HCT116 (cell line): ENCODE results near the gene OPCML. TPM values are rescaled to one million over a fixed set of nuclear protein-coding genes. Genes with fewer than 3 reads are reported as not detected.

ENCODE experiments used
- ATAC-seq: fragments of 200-7000 bp; cut with Tn5 transposase; 2 replicates; pipeline ENCODE4 v1.9.1; 2020; ENCODE audit warnings: mild to moderate bottlenecking, moderate library complexity
- BruUV-seq: library from RNA; stranded (reverse); fragments of 400-500 nt; replicated peaks from 2 replicates; lab custom pipeline; 2021; lab: Mats Ljungman, UMichigan
- CTCF ChIA-PET: fragments of 300-600 bp; sonication (Branson Sonifier 250); formaldehyde crosslinking; loops from one replicate; lab custom pipeline; 2021; ENCODE audit warnings: antibody characterized with exemption; lab: Charles Lee
- POLR2A ChIA-PET: fragments of 300-600, 350-600 bp; sonication (Branson Sonifier 250); formaldehyde crosslinking; loops from one replicate; lab custom pipeline; 2021; ENCODE audit warnings: antibody characterized with exemption; lab: Charles Lee
- RAD21 ChIA-PET, 2 experiments: fragments of 300-600 bp; sonication (Branson Sonifier 250); formaldehyde crosslinking; loops; one replicate each; lab custom pipeline; 2023; ENCODE audit warnings: low total read pairs in 2 of 2; ENCODE audit not compliant: uncharacterized antibody in 2 of 2, unreplicated experiment in 2 of 2, low non-redundant PET in 1 of 2; lab: Charles Lee
- DNase-seq: peaks from one replicate; pipeline ENCODE4 v3.0.0-alpha.2; 2010; ENCODE audit warnings: low read depth, low spot score
- H2AFZ ChIP-seq: fragments of 200-600 bp; shearing (Covaris generic), sonication (generic); 2 replicates; pipeline ENCODE4 v1.6.1; 2017; ENCODE audit warnings: low read depth, mixed run types, mixed read lengths, antibody characterized with exemption, low read length; ENCODE audit not compliant: poor library complexity, severe bottlenecking
- H3K27ac ChIP-seq: 2 replicates; pipeline ENCODE4 v1.5.1; 2012; ENCODE audit warnings: low read depth, low read length
- H3K27me3 ChIP-seq: fragments of 200-600 bp; sonication (generic); 2 replicates; pipeline ENCODE4 v1.6.1; 2016; ENCODE audit warnings: mixed run types, low read length, mixed read lengths; ENCODE audit not compliant: insufficient read depth
- H3K36me3 ChIP-seq, 2 experiments: fragments of 200-500 bp in 1 of 2; fragments of 200-600 bp in 1 of 2; sonication (Bioruptor generic) in 1 of 2; sonication (generic) in 1 of 2; 2 replicates each; pipeline versions ENCODE4 v1.5.1 to v1.6.1; 2014 to 2016; ENCODE audit warnings: low read length in 2 of 2, inconsistent platforms in 1 of 2, mixed read lengths in 1 of 2, mixed run types in 1 of 2; ENCODE audit not compliant: insufficient read depth in 2 of 2, control insufficient read depth in 1 of 2
- H3K4me1 ChIP-seq, 2 experiments: fragments of 200-600 bp in 1 of 2; sonication (generic) in 1 of 2; 2 replicates each; pipeline versions ENCODE4 v1.5.1 to v1.6.1; 2012 to 2017; ENCODE audit warnings: low read length in 2 of 2, inconsistent platforms in 1 of 2, mild to moderate bottlenecking in 1 of 2, mixed read lengths in 1 of 2, mixed run types in 1 of 2, moderate library complexity in 1 of 2; ENCODE audit not compliant: insufficient read depth in 2 of 2, control insufficient read depth in 1 of 2
- H3K4me2 ChIP-seq: fragments of 200-600 bp; sonication (generic); 2 replicates; pipeline ENCODE4 v1.6.1; 2017; ENCODE audit warnings: mixed run types, low read length, mixed read lengths
- H3K4me3 ChIP-seq, 2 experiments: fragments of 200-600 bp in 1 of 2; sonication (generic) in 1 of 2; replicated peaks in 1 of 2; 2 replicates each; pipeline ENCODE4 v1.5.1; 2011 to 2016; ENCODE audit warnings: low read length in 2 of 2, control low read depth in 1 of 2, low read depth in 1 of 2, mild to moderate bottlenecking in 1 of 2, mixed read lengths in 1 of 2, mixed run types in 1 of 2
- H3K79me2 ChIP-seq: fragments of 200-600 bp; sonication (generic); 2 replicates; pipeline ENCODE4 v1.6.1; 2017; ENCODE audit warnings: mild to moderate bottlenecking, mixed run types, low read length, moderate library complexity, mixed read lengths; ENCODE audit not compliant: insufficient read depth
- H3K9ac ChIP-seq: fragments of 200-600 bp; sonication (generic); 2 replicates; pipeline ENCODE4 v1.6.1; 2016; ENCODE audit warnings: low read length, mixed read lengths
- H3K9me2 ChIP-seq: fragments of 200-600 bp; sonication (generic), shearing (Covaris generic); 2 replicates; pipeline ENCODE4 v1.6.1; 2017; ENCODE audit warnings: mixed run types, mild to moderate bottlenecking, moderate library complexity; ENCODE audit not compliant: insufficient read depth
- H3K9me3 ChIP-seq, 2 experiments: fragments of 200-500 bp in 1 of 2; fragments of 200-600 bp in 1 of 2; sonication (Bioruptor generic) in 1 of 2; sonication (generic) in 1 of 2; 2 replicates each; pipeline ENCODE4 v1.6.1; 2014 to 2017; ENCODE audit warnings: low read length in 2 of 2, mixed read lengths in 2 of 2, inconsistent platforms in 1 of 2, low read depth in 1 of 2, mild to moderate bottlenecking in 1 of 2, mixed run types in 1 of 2, moderate library complexity in 1 of 2; ENCODE audit not compliant: control insufficient read depth in 1 of 2, insufficient read depth in 1 of 2
- H4K20me1 ChIP-seq: fragments of 200-600 bp; sonication (generic), shearing (Covaris generic); 2 replicates; pipeline ENCODE4 v1.6.1; 2017; ENCODE audit warnings: mixed run types, mild to moderate bottlenecking, moderate library complexity; ENCODE audit not compliant: insufficient read depth
- CBX3 ChIP-seq: IDR thresholded peaks from 2 replicates; pipeline ENCODE4 v1.6.1; 2012; ENCODE audit warnings: low read depth
- CEBPB ChIP-seq: IDR thresholded peaks from 2 replicates; pipeline ENCODE4 v1.6.1; 2012; ENCODE audit warnings: low read depth
- ELF1 ChIP-seq: IDR thresholded peaks from 2 replicates; pipeline ENCODE4 v1.6.1; 2012; ENCODE audit warnings: low read depth, borderline replicate concordance
- EZH2phosphoT487 ChIP-seq: fragments of 200-600 bp; IDR thresholded peaks from 2 replicates; pipeline ENCODE4 v1.6.1; 2018; ENCODE audit warnings: antibody characterized with exemption, borderline replicate concordance
- FOSL1 ChIP-seq: IDR thresholded peaks from 2 replicates; pipeline ENCODE4 v1.6.1; 2012; ENCODE audit warnings: low read depth
- JUND ChIP-seq: IDR thresholded peaks from 2 replicates; pipeline ENCODE4 v1.6.1; 2012
- POLR2AphosphoS5 ChIP-seq: IDR thresholded peaks from 2 replicates; pipeline ENCODE4 v1.6.1; 2011; ENCODE audit warnings: mild to moderate bottlenecking, low read depth, low read length, moderate library complexity
- RAD21 ChIP-seq: IDR thresholded peaks from 2 replicates; pipeline ENCODE4 v1.6.1; 2012; ENCODE audit warnings: low read depth, mild to moderate bottlenecking
- SIN3A ChIP-seq: IDR thresholded peaks from 2 replicates; pipeline ENCODE4 v1.6.1; 2012; ENCODE audit warnings: low read depth
- SP1 ChIP-seq: IDR thresholded peaks from 2 replicates; pipeline ENCODE4 v1.6.1; 2012; ENCODE audit warnings: low read depth
- TCF7L2 ChIP-seq: IDR thresholded peaks from 2 replicates; pipeline ENCODE4 v1.7.0; 2011; ENCODE audit warnings: borderline replicate concordance, inconsistent platforms; ENCODE audit not compliant: insufficient read depth, insufficient read length; ENCODE audit errors: extremely low read depth
- YY1 ChIP-seq: IDR thresholded peaks from 2 replicates; pipeline ENCODE4 v1.6.1; 2011; ENCODE audit warnings: low read length, low read depth, moderate library complexity, mild to moderate bottlenecking; ENCODE audit not compliant: insufficient replicate concordance; ENCODE audit errors: extremely low read depth
- ZFX ChIP-seq: fragments of 450-650 bp; IDR thresholded peaks from 2 replicates; pipeline ENCODE4 v1.6.1; 2017
- ZNF274 ChIP-seq: fragments of 200-500 bp; sonication (Bioruptor generic); IDR thresholded peaks from 2 replicates; pipeline ENCODE4 v1.6.1; 2014; ENCODE audit warnings: mild to moderate bottlenecking, low read depth, low read length, inconsistent platforms
- intact Hi-C: fragments of 100-400 bp; cut with micrococcal nuclease; formaldehyde crosslinking; loops from 2 replicates; pipeline ENCODE4 v1.10.0; 2022
- total RNA-seq: library from RNA; stranded (reverse); gene quantifications from one replicate; pipeline ENCODE4 v1.2.1, GENCODE V29; 2021; ENCODE audit not compliant: unreplicated experiment
- TF ChIP-seq, protein P1 (sequence below): IDR thresholded peaks from 2 replicates; pipeline ENCODE4 v1.6.1; 2012
- TF ChIP-seq, protein P2 (sequence below): IDR thresholded peaks from 2 replicates; pipeline ENCODE4 v1.6.1; 2012; ENCODE audit warnings: low read depth
- TF ChIP-seq, protein P3 (sequence below), 3 experiments: fragments of 200-600 bp in 1 of 3; sonication (generic) in 1 of 3; IDR thresholded peaks in 2 of 3; conservative IDR thresholded peaks in 1 of 3; 2 replicates each; pipeline ENCODE4 v1.5.1; 2012 to 2017; ENCODE audit warnings: low read depth in 2 of 3, low read length in 2 of 3, antibody characterized with exemption in 1 of 3, borderline replicate concordance in 1 of 3, control low read depth in 1 of 3, mild to moderate bottlenecking in 1 of 3, mixed read lengths in 1 of 3, mixed run types in 1 of 3, moderate library complexity in 1 of 3; ENCODE audit not compliant: insufficient read depth in 1 of 3
- TF ChIP-seq, protein P4 (sequence below): IDR thresholded peaks from 2 replicates; pipeline ENCODE4 v1.6.1; 2012
- TF ChIP-seq, protein P5 (sequence below): IDR thresholded peaks from 2 replicates; pipeline ENCODE4 v1.6.1; 2011; ENCODE audit warnings: mild to moderate bottlenecking, low read length, moderate library complexity; ENCODE audit not compliant: insufficient replicate concordance; ENCODE audit errors: extremely low read depth

The OPCML gene
- total RNA-seq, 1 experiment from 2014 or later = not detected

DNA sequence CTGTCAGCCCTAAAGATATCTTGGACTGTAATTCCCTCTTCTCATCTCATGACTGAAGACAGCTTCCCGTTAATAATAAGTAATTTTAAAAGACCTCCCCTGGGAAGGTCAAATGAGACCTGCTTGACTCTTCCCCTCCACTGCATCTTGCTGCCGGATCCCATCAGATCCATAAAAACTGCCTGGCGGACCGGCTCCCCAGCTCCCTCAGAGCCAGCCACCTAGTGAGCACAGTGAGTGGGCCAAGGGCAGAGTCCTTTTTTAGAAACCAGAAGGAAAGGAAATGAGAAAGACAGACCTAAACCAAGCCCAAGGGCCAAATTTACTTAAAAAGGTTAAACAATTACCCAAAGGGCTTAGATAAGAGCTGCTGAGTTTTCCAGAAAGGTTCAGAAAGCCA is 595.3 kb downstream of the OPCML start:
- intact Hi-C loops = no loop called here
- no peaks in the 10 kb centered on the region for H3K79me2 ChIP-seq
- peaks cover 5 to 18% of the 10 kb centered on the region in 2 experiments; a peak in 2 of 4 replicates for H3K9me3 ChIP-seq
- no peaks in the 10 kb centered on the region for H3K36me3 ChIP-seq
- no peaks in the 10 kb centered on the region for H3K4me1 ChIP-seq
- H3K4me3 ChIP-seq = no peak overlapping the region
- ATAC-seq (no peak), DNase-seq (no peak)
- H3K9ac ChIP-seq = no peak overlapping the region
- no peaks in the 10 kb centered on the region for H3K9me2 ChIP-seq
- POLR2A ChIA-PET = no interaction called here
- TF ChIP-seq SIN3A = no peak
- TF ChIP-seq CBX3 = no peak
- no peak for TF ChIP-seq TCF7L2
- TF ChIP-seq FOSL1 = no peak
- TF ChIP-seq JUND = no peak
- no peak for TF ChIP-seq ZFX
- TF ChIP-seq, protein P1, sequence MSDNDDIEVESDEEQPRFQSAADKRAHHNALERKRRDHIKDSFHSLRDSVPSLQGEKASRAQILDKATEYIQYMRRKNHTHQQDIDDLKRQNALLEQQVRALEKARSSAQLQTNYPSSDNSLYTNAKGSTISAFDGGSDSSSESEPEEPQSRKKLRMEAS = no peak
- TF ChIP-seq CEBPB = no peak
- TF ChIP-seq POLR2AphosphoS5 = no peak
- TF ChIP-seq, protein P2, sequence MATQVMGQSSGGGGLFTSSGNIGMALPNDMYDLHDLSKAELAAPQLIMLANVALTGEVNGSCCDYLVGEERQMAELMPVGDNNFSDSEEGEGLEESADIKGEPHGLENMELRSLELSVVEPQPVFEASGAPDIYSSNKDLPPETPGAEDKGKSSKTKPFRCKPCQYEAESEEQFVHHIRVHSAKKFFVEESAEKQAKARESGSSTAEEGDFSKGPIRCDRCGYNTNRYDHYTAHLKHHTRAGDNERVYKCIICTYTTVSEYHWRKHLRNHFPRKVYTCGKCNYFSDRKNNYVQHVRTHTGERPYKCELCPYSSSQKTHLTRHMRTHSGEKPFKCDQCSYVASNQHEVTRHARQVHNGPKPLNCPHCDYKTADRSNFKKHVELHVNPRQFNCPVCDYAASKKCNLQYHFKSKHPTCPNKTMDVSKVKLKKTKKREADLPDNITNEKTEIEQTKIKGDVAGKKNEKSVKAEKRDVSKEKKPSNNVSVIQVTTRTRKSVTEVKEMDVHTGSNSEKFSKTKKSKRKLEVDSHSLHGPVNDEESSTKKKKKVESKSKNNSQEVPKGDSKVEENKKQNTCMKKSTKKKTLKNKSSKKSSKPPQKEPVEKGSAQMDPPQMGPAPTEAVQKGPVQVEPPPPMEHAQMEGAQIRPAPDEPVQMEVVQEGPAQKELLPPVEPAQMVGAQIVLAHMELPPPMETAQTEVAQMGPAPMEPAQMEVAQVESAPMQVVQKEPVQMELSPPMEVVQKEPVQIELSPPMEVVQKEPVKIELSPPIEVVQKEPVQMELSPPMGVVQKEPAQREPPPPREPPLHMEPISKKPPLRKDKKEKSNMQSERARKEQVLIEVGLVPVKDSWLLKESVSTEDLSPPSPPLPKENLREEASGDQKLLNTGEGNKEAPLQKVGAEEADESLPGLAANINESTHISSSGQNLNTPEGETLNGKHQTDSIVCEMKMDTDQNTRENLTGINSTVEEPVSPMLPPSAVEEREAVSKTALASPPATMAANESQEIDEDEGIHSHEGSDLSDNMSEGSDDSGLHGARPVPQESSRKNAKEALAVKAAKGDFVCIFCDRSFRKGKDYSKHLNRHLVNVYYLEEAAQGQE = no peak
- TF ChIP-seq RAD21 = no peak
- TF ChIP-seq ELF1 = no peak
- TF ChIP-seq YY1 = no peak
- no peak for TF ChIP-seq SP1
- TF ChIP-seq, protein P3, sequence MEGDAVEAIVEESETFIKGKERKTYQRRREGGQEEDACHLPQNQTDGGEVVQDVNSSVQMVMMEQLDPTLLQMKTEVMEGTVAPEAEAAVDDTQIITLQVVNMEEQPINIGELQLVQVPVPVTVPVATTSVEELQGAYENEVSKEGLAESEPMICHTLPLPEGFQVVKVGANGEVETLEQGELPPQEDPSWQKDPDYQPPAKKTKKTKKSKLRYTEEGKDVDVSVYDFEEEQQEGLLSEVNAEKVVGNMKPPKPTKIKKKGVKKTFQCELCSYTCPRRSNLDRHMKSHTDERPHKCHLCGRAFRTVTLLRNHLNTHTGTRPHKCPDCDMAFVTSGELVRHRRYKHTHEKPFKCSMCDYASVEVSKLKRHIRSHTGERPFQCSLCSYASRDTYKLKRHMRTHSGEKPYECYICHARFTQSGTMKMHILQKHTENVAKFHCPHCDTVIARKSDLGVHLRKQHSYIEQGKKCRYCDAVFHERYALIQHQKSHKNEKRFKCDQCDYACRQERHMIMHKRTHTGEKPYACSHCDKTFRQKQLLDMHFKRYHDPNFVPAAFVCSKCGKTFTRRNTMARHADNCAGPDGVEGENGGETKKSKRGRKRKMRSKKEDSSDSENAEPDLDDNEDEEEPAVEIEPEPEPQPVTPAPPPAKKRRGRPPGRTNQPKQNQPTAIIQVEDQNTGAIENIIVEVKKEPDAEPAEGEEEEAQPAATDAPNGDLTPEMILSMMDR (IDR thresholded peaks at IDR 0.05 in 2 of 3, conservative IDR thresholded peaks at IDR 0.05 in 1 of 3; ENCODE audit: borderline replicate concordance in 1 of 3, insufficient read depth in 1 of 3, low read depth in 2 of 3, low read length in 2 of 3) = no peak
- no peak for TF ChIP-seq ZNF274
- TF ChIP-seq, protein P4, sequence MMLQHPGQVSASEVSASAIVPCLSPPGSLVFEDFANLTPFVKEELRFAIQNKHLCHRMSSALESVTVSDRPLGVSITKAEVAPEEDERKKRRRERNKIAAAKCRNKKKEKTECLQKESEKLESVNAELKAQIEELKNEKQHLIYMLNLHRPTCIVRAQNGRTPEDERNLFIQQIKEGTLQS = no peak
- no peak for TF ChIP-seq EZH2phosphoT487
- TF ChIP-seq, protein P5, sequence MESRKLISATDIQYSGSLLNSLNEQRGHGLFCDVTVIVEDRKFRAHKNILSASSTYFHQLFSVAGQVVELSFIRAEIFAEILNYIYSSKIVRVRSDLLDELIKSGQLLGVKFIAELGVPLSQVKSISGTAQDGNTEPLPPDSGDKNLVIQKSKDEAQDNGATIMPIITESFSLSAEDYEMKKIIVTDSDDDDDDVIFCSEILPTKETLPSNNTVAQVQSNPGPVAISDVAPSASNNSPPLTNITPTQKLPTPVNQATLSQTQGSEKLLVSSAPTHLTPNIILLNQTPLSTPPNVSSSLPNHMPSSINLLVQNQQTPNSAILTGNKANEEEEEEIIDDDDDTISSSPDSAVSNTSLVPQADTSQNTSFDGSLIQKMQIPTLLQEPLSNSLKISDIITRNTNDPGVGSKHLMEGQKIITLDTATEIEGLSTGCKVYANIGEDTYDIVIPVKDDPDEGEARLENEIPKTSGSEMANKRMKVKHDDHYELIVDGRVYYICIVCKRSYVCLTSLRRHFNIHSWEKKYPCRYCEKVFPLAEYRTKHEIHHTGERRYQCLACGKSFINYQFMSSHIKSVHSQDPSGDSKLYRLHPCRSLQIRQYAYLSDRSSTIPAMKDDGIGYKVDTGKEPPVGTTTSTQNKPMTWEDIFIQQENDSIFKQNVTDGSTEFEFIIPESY = no peak
- no peak overlapping the region for H3K27ac ChIP-seq
- no peak overlapping the region for H2AFZ ChIP-seq
- no peak overlapping the region for H3K4me2 ChIP-seq
- BruUV-seq = no TSS peak
- no peaks in the 10 kb centered on the region; the same call in 1 of the 2 replicates for H4K20me1 ChIP-seq
- H3K27me3 ChIP-seq = no peaks in the 10 kb centered on the region
- RAD21 ChIA-PET = no interaction called here
- CTCF ChIA-PET = no interaction called here
